ENCODE measurements around the gene RERG.

DNA sequence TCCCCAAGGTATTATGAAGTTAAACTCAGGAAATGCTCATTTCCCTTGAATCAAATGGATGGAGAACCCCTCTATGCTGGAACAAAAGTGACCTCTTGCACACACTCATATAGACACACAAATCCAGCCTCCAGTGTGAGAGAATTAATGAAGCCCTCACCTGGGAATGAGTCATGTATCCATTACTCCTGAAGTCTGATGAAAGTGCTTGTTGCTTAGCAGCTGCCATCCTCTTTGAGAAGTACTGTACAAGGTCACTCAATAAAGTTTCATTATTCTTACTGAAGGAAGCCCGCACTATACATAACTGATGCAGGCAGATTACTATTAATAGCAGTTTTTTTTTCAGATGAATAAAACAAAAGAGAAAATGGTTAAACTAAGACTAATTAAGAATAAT lies 102.3 kb downstream of the RERG start:
- TF ChIP-seq, protein P1, sequence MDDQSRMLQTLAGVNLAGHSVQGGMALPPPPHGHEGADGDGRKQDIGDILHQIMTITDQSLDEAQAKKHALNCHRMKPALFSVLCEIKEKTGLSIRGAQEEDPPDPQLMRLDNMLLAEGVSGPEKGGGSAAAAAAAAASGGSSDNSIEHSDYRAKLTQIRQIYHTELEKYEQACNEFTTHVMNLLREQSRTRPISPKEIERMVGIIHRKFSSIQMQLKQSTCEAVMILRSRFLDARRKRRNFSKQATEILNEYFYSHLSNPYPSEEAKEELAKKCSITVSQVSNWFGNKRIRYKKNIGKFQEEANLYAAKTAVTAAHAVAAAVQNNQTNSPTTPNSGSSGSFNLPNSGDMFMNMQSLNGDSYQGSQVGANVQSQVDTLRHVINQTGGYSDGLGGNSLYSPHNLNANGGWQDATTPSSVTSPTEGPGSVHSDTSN (CRISPR knock-in tag; IDR thresholded peaks at IDR 0.05): no peak
- TF ChIP-seq, protein P2, sequence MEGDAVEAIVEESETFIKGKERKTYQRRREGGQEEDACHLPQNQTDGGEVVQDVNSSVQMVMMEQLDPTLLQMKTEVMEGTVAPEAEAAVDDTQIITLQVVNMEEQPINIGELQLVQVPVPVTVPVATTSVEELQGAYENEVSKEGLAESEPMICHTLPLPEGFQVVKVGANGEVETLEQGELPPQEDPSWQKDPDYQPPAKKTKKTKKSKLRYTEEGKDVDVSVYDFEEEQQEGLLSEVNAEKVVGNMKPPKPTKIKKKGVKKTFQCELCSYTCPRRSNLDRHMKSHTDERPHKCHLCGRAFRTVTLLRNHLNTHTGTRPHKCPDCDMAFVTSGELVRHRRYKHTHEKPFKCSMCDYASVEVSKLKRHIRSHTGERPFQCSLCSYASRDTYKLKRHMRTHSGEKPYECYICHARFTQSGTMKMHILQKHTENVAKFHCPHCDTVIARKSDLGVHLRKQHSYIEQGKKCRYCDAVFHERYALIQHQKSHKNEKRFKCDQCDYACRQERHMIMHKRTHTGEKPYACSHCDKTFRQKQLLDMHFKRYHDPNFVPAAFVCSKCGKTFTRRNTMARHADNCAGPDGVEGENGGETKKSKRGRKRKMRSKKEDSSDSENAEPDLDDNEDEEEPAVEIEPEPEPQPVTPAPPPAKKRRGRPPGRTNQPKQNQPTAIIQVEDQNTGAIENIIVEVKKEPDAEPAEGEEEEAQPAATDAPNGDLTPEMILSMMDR (tag by site-specific recombination; IDR thresholded peaks at IDR 0.05): no peak
- TF ChIP-seq ZNF792 (tag by site-specific recombination; IDR thresholded peaks at IDR 0.05) (no peak), SCRT2 (tag by site-specific recombination; IDR thresholded peaks at IDR 0.05) (no peak), ZNF239 (tag by site-specific recombination; IDR thresholded peaks at IDR 0.05) (no peak), ZNF785 (tag by site-specific recombination; IDR thresholded peaks at IDR 0.05) (no peak), ZNF510 (tag by site-specific recombination; IDR thresholded peaks at IDR 0.05; ENCODE audit: insufficient replicate concordance) (no peak)

Measured in HEK293 (cell line).